Endothelial cell (in vitro differentiated cells): ENCODE measurements around the gene COL15A1. TPM values are rescaled to one million over a fixed set of nuclear protein-coding genes. Genes with fewer than 3 reads are reported as not detected.
A peak's percentile ranks its signal among the peaks of the same experiment; 100 is the strongest.

Experiments used
- DNase-seq: peaks from one replicate; pipeline ENCODE4 v3.0.0; 2021; ENCODE audit warnings: low spot score
- H3K27ac Mint-ChIP-seq: one replicate; pipeline ENCODE4 v1.8.0; 2021; ENCODE audit warnings: mixed read lengths, inconsistent platforms; ENCODE audit not compliant: unreplicated experiment
- H3K27me3 Mint-ChIP-seq: one replicate; pipeline ENCODE4 v1.8.0; 2021; ENCODE audit warnings: mild to moderate bottlenecking, moderate library complexity, mixed read lengths, inconsistent platforms; ENCODE audit not compliant: unreplicated experiment
- H3K36me3 Mint-ChIP-seq: one replicate; pipeline ENCODE4 v1.8.0; 2021; ENCODE audit warnings: mild to moderate bottlenecking, low read depth, mixed read lengths, inconsistent platforms; ENCODE audit not compliant: unreplicated experiment
- H3K4me1 Mint-ChIP-seq: one replicate; pipeline ENCODE4 v1.8.0; 2021; ENCODE audit warnings: mild to moderate bottlenecking, mixed read lengths, inconsistent platforms; ENCODE audit not compliant: unreplicated experiment
- H3K4me3 Mint-ChIP-seq: one replicate; pipeline ENCODE4 v1.8.0; 2021; ENCODE audit warnings: mild to moderate bottlenecking, mixed read lengths, inconsistent platforms; ENCODE audit not compliant: unreplicated experiment
- H3K9me3 Mint-ChIP-seq: one replicate; pipeline ENCODE4 v1.8.0; 2021; ENCODE audit warnings: mixed read lengths, inconsistent platforms; ENCODE audit not compliant: unreplicated experiment
- CTCF ChIP-seq: fragments of 200-600 bp; sonication (generic); IDR thresholded peaks from one replicate; pipeline ENCODE4 v1.5.0; 2021; ENCODE audit warnings: antibody characterized with exemption; ENCODE audit not compliant: unreplicated experiment
- total RNA-seq: library from RNA; stranded (reverse); fragmentation: NEBNext Ultra II Directional; extraction: Animal tissue kit (Norgen Biotek cat#: 25700); gene quantifications from one replicate; pipeline ENCODE4 v1.2.1, GENCODE V29; 2021; ENCODE audit not compliant: unreplicated experiment

Gene COL15A1
- total RNA-seq, 1 donor from 2014 or later = 24.0 TPM

- DNase-seq = no peak
- H3K36me3 Mint-ChIP-seq = peaks cover 4% of the 10 kb centered on the region
- no peak overlapping the region for H3K27ac Mint-ChIP-seq
- H3K4me1 Mint-ChIP-seq = peaks cover 21% of the 10 kb centered on the region
- no peak overlapping the region for H3K4me3 Mint-ChIP-seq
- H3K9me3 Mint-ChIP-seq = no peaks in the 10 kb centered on the region
- TF ChIP-seq CTCF = no peak
- peaks cover 2% of the 10 kb centered on the region for H3K27me3 Mint-ChIP-seq
These were observed 24.0 kb downstream of the COL15A1 start for GRCh38 chr9:98967680-98968079.

- TF ChIP-seq CTCF = no peak
- peaks cover 2% of the 10 kb centered on the region for H3K27me3 Mint-ChIP-seq
- no peaks in the 10 kb centered on the region for H3K9me3 Mint-ChIP-seq
- no peak overlapping the region for H3K27ac Mint-ChIP-seq
- DNase-seq = no peak
- peak overlapping the region; percentile 75 for H3K4me3 Mint-ChIP-seq
- H3K36me3 Mint-ChIP-seq = peaks cover 6% of the 10 kb centered on the region
- peaks cover 28% of the 10 kb centered on the region for H3K4me1 Mint-ChIP-seq
These were observed 25.1 kb downstream of the COL15A1 start for GRCh38 chr9:98968601-98969337.

GRCh38 chr9:98970532-98971041 is 26.9 kb downstream of the COL15A1 start:
- peak overlapping the region; percentile 73 for H3K27ac Mint-ChIP-seq
- peaks cover 4% of the 10 kb centered on the region for H3K27me3 Mint-ChIP-seq
- no peaks in the 10 kb centered on the region for H3K9me3 Mint-ChIP-seq
- peaks cover 8% of the 10 kb centered on the region for H3K36me3 Mint-ChIP-seq
- peaks cover 34% of the 10 kb centered on the region for H3K4me1 Mint-ChIP-seq
- H3K4me3 Mint-ChIP-seq = no peak overlapping the region
- no peak for TF ChIP-seq CTCF
- DNase-seq = no peak

- DNase-seq = no peak
- no peak for TF ChIP-seq CTCF
- Mint-ChIP-seq H3K4me1 (peaks cover 41% of the 10 kb centered on the region), H3K36me3 (peaks cover 8% of the 10 kb centered on the region), H3K27ac (peak overlapping the region; percentile 45), H3K9me3 (no peaks in the 10 kb centered on the region), H3K27me3 (peaks cover 4% of the 10 kb centered on the region), H3K4me3 (no peak overlapping the region)
These were observed 27.6 kb downstream of the COL15A1 start for GRCh38 chr9:98971168-98971914.

GRCh38 chr9:98971915-98972223 is 28.2 kb downstream of the COL15A1 start:
- no peaks in the 10 kb centered on the region for H3K9me3 Mint-ChIP-seq
- no peak overlapping the region for H3K4me3 Mint-ChIP-seq
- no peak for DNase-seq
- peaks cover 4% of the 10 kb centered on the region for H3K27me3 Mint-ChIP-seq
- H3K36me3 Mint-ChIP-seq = peaks cover 8% of the 10 kb centered on the region
- no peak overlapping the region for H3K27ac Mint-ChIP-seq
- no peak for TF ChIP-seq CTCF
- peaks cover 44% of the 10 kb centered on the region for H3K4me1 Mint-ChIP-seq
